HG02798 (cell line): ENCODE measurements around the gene ARHGAP45.

Experiments
- ATAC-seq: cut with Tn5 transposase; IDR thresholded peaks from one replicate; pipeline ENCODE4 v1.9.1; 2021; ENCODE audit warnings: mild to moderate bottlenecking; ENCODE audit not compliant: unreplicated experiment, poor library complexity

ARHGAP45 gene

GRCh38 chr19:1068009-1069001 is 1.3 kb downstream of the ARHGAP45 start:
- no peak for ATAC-seq

- ATAC-seq: no peak
These were observed 2.2 kb downstream of the ARHGAP45 start for GRCh38 chr19:1069009-1069779.

- no peak for ATAC-seq
These were observed 3.6 kb downstream of the ARHGAP45 start for GRCh38 chr19:1070576-1070930.

- ATAC-seq: no peak
These were observed 4.2 kb downstream of the ARHGAP45 start for GRCh38 chr19:1070931-1071791.

- no peak for ATAC-seq
These were observed 5.5 kb downstream of the ARHGAP45 start for GRCh38 chr19:1072371-1073015.

GRCh38 chr19:1073063-1073955 is 6.3 kb downstream of the ARHGAP45 start:
- no peak for ATAC-seq

GRCh38 chr19:1073956-1074517 is 7.1 kb downstream of the ARHGAP45 start:
- no peak for ATAC-seq

- ATAC-seq: peak; percentile 68
These were observed 7.7 kb downstream of the ARHGAP45 start for GRCh38 chr19:1074544-1075283.

- ATAC-seq: no peak
These were observed 9.0 kb downstream of the ARHGAP45 start for GRCh38 chr19:1076046-1076386.

- peak; percentile 65 for ATAC-seq
These were observed 10.0 kb downstream of the ARHGAP45 start for GRCh38 chr19:1076951-1077350.

- no peak for ATAC-seq
These were observed 12.7 kb downstream of the ARHGAP45 start for GRCh38 chr19:1079566-1080111.

- ATAC-seq: no peak
These were observed 13.6 kb downstream of the ARHGAP45 start for GRCh38 chr19:1080360-1081161.

- ATAC-seq: no peak
These were observed 14.6 kb downstream of the ARHGAP45 start for GRCh38 chr19:1081301-1082164.

- ATAC-seq: no peak
These were observed 15.4 kb downstream of the ARHGAP45 start for GRCh38 chr19:1082165-1082927.
